Gastroesophageal sphincter (tissue), 3 donors: ENCODE results near the gene CDH1.

Source experiments
- CTCF ChIP-seq, 4 experiments: fragments of 200-600 bp in 2 of 4; fragments of 450-650 bp in 2 of 4; sonication (generic) in 1 of 4; IDR thresholded peaks; one replicate each; pipeline ENCODE4 v1.5.1; 2017 to 2019; ENCODE audit warnings: antibody characterized with exemption in 4 of 4, mild to moderate bottlenecking in 2 of 4, moderate library complexity in 2 of 4
- POLR2A ChIP-seq, 2 donors: fragments of 450-650 bp; IDR thresholded peaks; one replicate each; pipeline ENCODE4 v1.6.1; 2017; ENCODE audit warnings: antibody characterized with exemption in 2 of 2, mild to moderate bottlenecking in 2 of 2, moderate library complexity in 1 of 2
- POLR2AphosphoS5 ChIP-seq: sonication (generic); formaldehyde crosslinking; IDR thresholded peaks from one replicate; pipeline ENCODE4 v1.6.1; 2017; ENCODE audit warnings: antibody characterized with exemption

DNA sequence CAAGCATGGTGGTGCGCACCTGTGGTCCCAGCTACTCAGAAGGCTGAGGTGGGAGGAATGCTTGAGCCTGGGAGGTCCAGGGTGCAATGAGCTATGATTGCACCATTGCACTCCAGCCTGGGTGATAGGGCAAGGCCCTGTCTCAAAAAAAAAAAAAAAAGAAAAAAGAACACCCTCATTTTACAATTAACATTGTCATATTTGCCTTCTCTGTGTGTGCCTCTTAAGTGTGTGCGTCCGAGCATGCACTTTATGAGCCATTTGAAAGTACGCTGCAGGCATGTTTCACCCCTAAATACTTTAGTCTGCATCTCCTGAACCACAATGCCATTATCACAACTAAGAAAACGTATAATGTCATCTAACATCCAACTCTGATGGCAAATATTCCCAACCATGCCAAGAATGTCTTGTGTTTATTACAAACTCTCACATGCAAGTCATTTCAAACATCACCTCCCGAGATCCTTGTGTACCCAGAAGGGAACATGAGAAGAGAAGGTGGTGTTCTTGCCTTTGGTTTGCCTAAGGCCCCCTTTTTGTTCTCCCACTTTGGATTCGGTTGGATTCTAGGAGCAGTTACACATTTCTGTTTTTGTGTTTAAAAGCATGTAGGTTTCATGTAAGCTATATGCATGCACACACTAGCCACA, 38.0 kb downstream of the CDH1 start:
- no peak for TF ChIP-seq CTCF (IDR thresholded peaks at IDR 0.05)
- no peak for TF ChIP-seq POLR2AphosphoS5
- TF ChIP-seq POLR2A (IDR thresholded peaks at IDR 0.05), result no peak
